ENCODE results near the gene S1PR4.

The S1PR4 gene

DNA sequence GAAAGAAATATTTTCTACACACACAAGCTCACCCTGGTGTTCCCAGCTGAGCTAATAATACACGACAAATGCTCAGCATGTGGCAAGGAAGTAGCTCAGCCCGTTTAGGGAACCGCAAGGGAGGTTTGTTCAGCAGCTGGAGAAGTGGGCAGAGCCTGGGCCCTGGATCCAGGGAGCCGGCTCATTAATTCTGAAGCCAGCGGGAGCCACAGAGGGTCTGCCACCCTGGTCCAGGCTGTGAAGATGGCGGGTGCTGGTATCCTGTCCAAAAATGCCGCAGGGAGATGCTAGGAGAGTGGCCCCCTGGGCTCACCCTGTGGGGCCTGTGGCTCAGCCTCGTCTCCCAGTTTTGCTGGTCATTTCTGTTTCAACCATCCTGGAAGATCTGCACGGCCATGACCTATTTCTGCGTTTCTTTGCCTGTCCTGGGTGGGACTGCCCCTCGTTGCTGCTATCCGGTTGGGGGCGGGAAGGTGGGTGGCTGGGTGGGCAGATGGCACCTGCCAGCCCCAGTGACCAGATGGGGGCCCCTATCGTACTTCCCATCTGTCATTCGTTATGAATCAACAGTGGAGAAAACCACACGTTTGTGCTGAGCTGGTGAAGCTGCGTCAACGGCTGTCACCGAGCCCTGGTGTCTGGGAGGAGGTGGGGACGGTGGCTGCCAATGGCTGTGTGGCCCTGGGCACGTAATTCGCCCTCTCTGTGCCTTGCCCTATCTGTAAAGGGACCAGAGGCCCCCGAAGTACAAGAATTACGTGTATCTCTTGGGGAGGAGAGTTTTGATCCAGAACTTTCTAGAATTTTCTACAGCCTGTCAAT lies 45.4 kb upstream of the S1PR4 start:
- Histone ChIP-seq H3K9ac (ENCODE audit: low read length) (no peak overlapping the region), H3K9me2 (replicated peaks; ENCODE audit: insufficient read depth, low read length) (no peaks in the 10 kb centered on the region), H3K36me3 (replicated peaks; ENCODE audit: insufficient read depth, low read length) (no peaks in the 10 kb centered on the region), H3K4me3 (ENCODE audit: low read length) (no peak overlapping the region), H4K20me1 (ENCODE audit: insufficient read depth, low read length) (no peaks in the 10 kb centered on the region), H3K27ac (ENCODE audit: low read length) (no peak overlapping the region), H3K9me3 (replicated peaks; ENCODE audit: insufficient read depth, low read length) (no peaks in the 10 kb centered on the region), H3K79me2 (ENCODE audit: low read length) (no peaks in the 10 kb centered on the region), H3K27me3 (replicated peaks; ENCODE audit: insufficient read depth, low read length) (peaks cover 88% of the 10 kb centered on the region), H3K4me2 (ENCODE audit: low read depth, low read length) (no peak overlapping the region), H3K4me1 (ENCODE audit: low read length) (no peaks in the 10 kb centered on the region), H3F3A (ENCODE audit: insufficient read depth, low read length) (no peaks in the 10 kb centered on the region), H2AFZ (ENCODE audit: low read length) (no peak overlapping the region)
- no peak for TF ChIP-seq EZH2phosphoT487 (IDR thresholded peaks at IDR 0.05; ENCODE audit: low read length)
- TF ChIP-seq, protein P1, sequence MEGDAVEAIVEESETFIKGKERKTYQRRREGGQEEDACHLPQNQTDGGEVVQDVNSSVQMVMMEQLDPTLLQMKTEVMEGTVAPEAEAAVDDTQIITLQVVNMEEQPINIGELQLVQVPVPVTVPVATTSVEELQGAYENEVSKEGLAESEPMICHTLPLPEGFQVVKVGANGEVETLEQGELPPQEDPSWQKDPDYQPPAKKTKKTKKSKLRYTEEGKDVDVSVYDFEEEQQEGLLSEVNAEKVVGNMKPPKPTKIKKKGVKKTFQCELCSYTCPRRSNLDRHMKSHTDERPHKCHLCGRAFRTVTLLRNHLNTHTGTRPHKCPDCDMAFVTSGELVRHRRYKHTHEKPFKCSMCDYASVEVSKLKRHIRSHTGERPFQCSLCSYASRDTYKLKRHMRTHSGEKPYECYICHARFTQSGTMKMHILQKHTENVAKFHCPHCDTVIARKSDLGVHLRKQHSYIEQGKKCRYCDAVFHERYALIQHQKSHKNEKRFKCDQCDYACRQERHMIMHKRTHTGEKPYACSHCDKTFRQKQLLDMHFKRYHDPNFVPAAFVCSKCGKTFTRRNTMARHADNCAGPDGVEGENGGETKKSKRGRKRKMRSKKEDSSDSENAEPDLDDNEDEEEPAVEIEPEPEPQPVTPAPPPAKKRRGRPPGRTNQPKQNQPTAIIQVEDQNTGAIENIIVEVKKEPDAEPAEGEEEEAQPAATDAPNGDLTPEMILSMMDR (IDR thresholded peaks at IDR 0.05; ENCODE audit: low read length), result no peak
- no peak for DNase-seq

DNA sequence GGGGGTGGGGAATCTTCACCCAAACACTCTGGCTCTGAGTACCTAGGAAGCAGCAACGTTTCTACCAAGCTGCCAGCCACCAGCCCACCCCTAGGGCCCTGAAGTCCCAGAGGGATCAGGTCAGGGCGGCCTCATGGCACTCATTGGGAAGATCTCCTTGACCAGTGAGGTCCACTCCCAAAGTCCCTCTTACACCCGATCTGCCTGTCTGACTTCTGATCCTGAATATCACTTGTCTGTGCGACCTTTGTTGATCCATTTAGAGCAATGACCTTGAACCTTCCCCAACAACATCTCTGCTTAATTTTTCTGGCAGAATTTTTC lies 44.8 kb upstream of the S1PR4 start:
- no peak for DNase-seq
- Histone ChIP-seq H3K9ac (ENCODE audit: low read length) (no peak overlapping the region), H3K27me3 (replicated peaks; ENCODE audit: insufficient read depth, low read length) (peaks cover 86% of the 10 kb centered on the region), H3K4me3 (ENCODE audit: low read length) (no peak overlapping the region), H3K9me3 (replicated peaks; ENCODE audit: insufficient read depth, low read length) (no peaks in the 10 kb centered on the region), H3F3A (ENCODE audit: insufficient read depth, low read length) (no peaks in the 10 kb centered on the region), H3K9me2 (replicated peaks; ENCODE audit: insufficient read depth, low read length) (no peaks in the 10 kb centered on the region), H3K27ac (ENCODE audit: low read length) (no peak overlapping the region), H2AFZ (ENCODE audit: low read length) (no peak overlapping the region), H3K4me2 (ENCODE audit: low read depth, low read length) (no peak overlapping the region), H3K36me3 (replicated peaks; ENCODE audit: insufficient read depth, low read length) (no peaks in the 10 kb centered on the region), H3K79me2 (ENCODE audit: low read length) (no peaks in the 10 kb centered on the region), H3K4me1 (ENCODE audit: low read length) (no peaks in the 10 kb centered on the region), H4K20me1 (ENCODE audit: insufficient read depth, low read length) (no peaks in the 10 kb centered on the region)
- TF ChIP-seq, protein P1 (IDR thresholded peaks at IDR 0.05; ENCODE audit: low read length), result no peak
- TF ChIP-seq EZH2phosphoT487 (IDR thresholded peaks at IDR 0.05; ENCODE audit: low read length), result no peak
- TF ChIP-seq EZH2 (optimal IDR thresholded peaks at IDR 0.05; ENCODE audit: low read depth, low read length), result no peak

DNA sequence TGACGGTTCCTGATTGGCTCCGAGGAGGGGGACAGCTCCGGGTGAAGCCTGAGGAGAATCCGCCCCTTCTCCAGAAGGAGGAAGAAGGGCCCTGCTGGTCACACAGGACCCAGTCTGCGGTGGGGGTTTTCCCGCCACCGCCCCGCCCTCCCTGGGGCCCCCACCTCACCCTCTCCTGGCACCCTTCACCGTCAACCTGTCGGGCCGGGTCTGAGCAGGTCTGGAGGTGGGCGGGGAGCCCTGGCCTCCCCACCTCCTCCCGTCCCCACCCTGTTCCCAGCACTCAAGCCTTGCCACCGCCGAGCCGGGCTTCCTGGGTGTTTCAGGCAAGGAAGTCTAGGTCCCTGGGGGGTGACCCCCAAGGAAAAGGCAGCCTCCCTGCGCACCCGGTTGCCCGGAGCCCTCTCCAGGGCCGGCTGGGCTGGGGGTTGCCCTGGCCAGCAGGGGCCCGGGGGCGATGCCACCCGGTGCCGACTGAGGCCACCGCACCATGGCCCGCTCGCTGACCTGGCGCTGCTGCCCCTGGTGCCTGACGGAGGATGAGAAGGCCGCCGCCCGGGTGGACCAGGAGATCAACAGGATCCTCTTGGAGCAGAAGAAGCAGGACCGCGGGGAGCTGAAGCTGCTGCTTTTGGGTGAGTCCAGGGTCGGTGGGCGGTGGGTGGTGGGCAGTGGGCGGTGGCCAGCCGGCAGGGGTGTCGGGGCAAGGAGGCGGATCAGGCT lies 42.4 kb upstream of the S1PR4 start, which contains the start of gene GNA15:
Gene GNA15, plus strand, starts transcription at position 73 of the 723 bp plus-strand sequence. Its CDS starts 418 bp downstream, at position 491.
- Histone ChIP-seq H3K27me3 (replicated peaks; ENCODE audit: insufficient read depth, low read length) (peaks cover 84% of the 10 kb centered on the region), H2AFZ (ENCODE audit: low read length) (no peak within 1 kb of the TSS), H3K9me3 (replicated peaks; ENCODE audit: insufficient read depth, low read length) (no peaks in the 10 kb centered on the region), H3K79me2 (ENCODE audit: low read length) (no peaks in the 10 kb centered on the region), H3K4me3 (ENCODE audit: low read length) (no peak within 1 kb of the TSS), H3K4me2 (ENCODE audit: low read depth, low read length) (no peak within 1 kb of the TSS), H3K36me3 (replicated peaks; ENCODE audit: insufficient read depth, low read length) (no peaks in the 10 kb centered on the region), H3F3A (ENCODE audit: insufficient read depth, low read length) (no peaks in the 10 kb centered on the region), H3K27ac (ENCODE audit: low read length) (no peak within 1 kb of the TSS), H3K4me1 (ENCODE audit: low read length) (no peaks in the 10 kb centered on the region), H3K9ac (ENCODE audit: low read length) (no peak within 1 kb of the TSS), H3K9me2 (replicated peaks; ENCODE audit: insufficient read depth, low read length) (no peaks in the 10 kb centered on the region), H4K20me1 (ENCODE audit: insufficient read depth, low read length) (no peaks in the 10 kb centered on the region)
- no peak for TF ChIP-seq EZH2phosphoT487 (IDR thresholded peaks at IDR 0.05; ENCODE audit: low read length)
- TF ChIP-seq EZH2 (optimal IDR thresholded peaks at IDR 0.05; ENCODE audit: low read depth, low read length), result peak; percentile 67
- TF ChIP-seq, protein P1 (IDR thresholded peaks at IDR 0.05; ENCODE audit: low read length), result no peak
- no peak for DNase-seq
